Activated CD4-positive, alpha-beta memory T cell treated with anti-CD3 and anti-CD28 coated beads for 36 hours (primary cell): Measurements from ENCODE around the gene EIF4EBP3. TPM values are rescaled to one million over a fixed set of nuclear protein-coding genes. Genes with fewer than 3 reads are reported as not detected.

Experiments used
- microRNA-seq: library from miRNA; unstranded; fragments of <30 nt; microRNA quantifications from one replicate; pipeline ENCODE4 v1.2.0, GENCODE V29; 2022; ENCODE audit warnings: borderline number of aligned reads, borderline microRNAs expressed, borderline replicate concordance
- total RNA-seq, 2 experiments: library from RNA; stranded (reverse); gene quantifications; one replicate each; pipeline ENCODE4 v1.2.3, GENCODE V29; 2021

The EIF4EBP3 gene
- total RNA-seq, 2 experiments from 2014 or later, result 15.7 to 16.6 TPM

Small RNA genes lying within 50 kb of the gene (microRNA-seq; reads per million reads assigned to microRNA genes)
- not detected for gene MIR6831

Other genes starting within 250 kb of the EIF4EBP3 start
- 10 to 100 TPM; 50.1 to 54.6 TPM for gene PFDN1, start 244.6 kb upstream of the EIF4EBP3 start, total RNA-seq
- gene HBEGF, start 201.1 kb upstream of the EIF4EBP3 start, total RNA-seq, result 10 to 100 TPM; 21.5 to 23.5 TPM
- gene SLC4A9, start 187.5 kb upstream of the EIF4EBP3 start, total RNA-seq, result under 1 TPM in 1 of 2 experiments, not detected in 1; 0.26 TPM
- 100 to 1,000 TPM; 102 to 105 TPM for gene ANKHD1, start 145.8 kb upstream of the EIF4EBP3 start, total RNA-seq
- 10 to 100 TPM; 46.0 to 46.7 TPM for gene SRA1, start 9.8 kb downstream of the EIF4EBP3 start, total RNA-seq
- 10 to 100 TPM; 16.3 to 16.8 TPM for gene APBB3, start 16.9 kb downstream of the EIF4EBP3 start, total RNA-seq
- gene SLC35A4, start 17.2 kb downstream of the EIF4EBP3 start, total RNA-seq, result 10 to 100 TPM; 68.7 to 69.7 TPM
- under 1 TPM; 0.39 to 0.62 TPM for gene CD14, start 85.5 kb downstream of the EIF4EBP3 start, total RNA-seq
- gene TMCO6, start 91.8 kb downstream of the EIF4EBP3 start, total RNA-seq, result 10 to 100 TPM; 33.7 to 33.8 TPM
- 10 to 100 TPM; 63.8 to 69.4 TPM for gene NDUFA2, start 100.0 kb downstream of the EIF4EBP3 start, total RNA-seq
- 100 to 1,000 TPM; 103 to 104 TPM for gene IK, start 100.2 kb downstream of the EIF4EBP3 start, total RNA-seq
- 10 to 100 TPM; 30.4 to 32.1 TPM for gene WDR55, start 117.2 kb downstream of the EIF4EBP3 start, total RNA-seq
- gene DND1, start 125.9 kb downstream of the EIF4EBP3 start, total RNA-seq, result 1 to 10 TPM; 2.3 to 2.5 TPM
- gene HARS1, start 143.7 kb downstream of the EIF4EBP3 start, total RNA-seq, result 10 to 100 TPM; 91.1 to 91.7 TPM
- 10 to 100 TPM; 26.9 to 28.9 TPM for gene HARS2, start 143.8 kb downstream of the EIF4EBP3 start, total RNA-seq
- gene ZMAT2, start 152.8 kb downstream of the EIF4EBP3 start, total RNA-seq, result 10 to 100 TPM; 51.4 to 53.4 TPM
- gene PCDHA1, start 238.5 kb downstream of the EIF4EBP3 start, total RNA-seq, result not detected
- gene PCDHA2, start 247.2 kb downstream of the EIF4EBP3 start, total RNA-seq, result not detected